ENCODE data around the gene LMAN2L. TPM values are rescaled to one million over a fixed set of nuclear protein-coding genes. Genes with fewer than 3 reads are reported as not detected.

LMAN2L gene
- total RNA-seq, 1 donor from 2014 or later, result 36.0 TPM

DNA sequence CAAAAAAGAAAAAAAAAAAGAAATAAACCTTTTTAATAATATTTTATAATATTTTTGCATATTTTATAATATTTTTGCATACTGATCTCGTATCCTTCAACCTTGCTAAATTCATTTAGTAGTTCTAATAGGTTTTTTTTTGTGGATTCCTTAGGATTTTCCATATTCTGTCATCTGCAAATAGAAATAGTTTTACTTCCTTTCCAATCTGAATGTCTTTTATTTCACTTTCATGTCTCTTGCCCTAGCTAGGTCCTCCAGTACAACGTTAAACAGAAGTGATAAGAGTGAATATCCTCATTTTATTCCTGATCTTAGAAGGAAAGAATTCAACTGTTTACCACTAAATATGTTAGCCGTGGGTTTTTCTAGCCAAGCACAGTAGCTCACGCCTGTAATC, 13.7 kb downstream of the LMAN2L start:
- DNase-seq (ENCODE audit: low spot score, unreplicated experiment), result no peak
- H3K4me3 Mint-ChIP-seq (ENCODE audit: low read depth), result no peak overlapping the region
- H3K4me1 Mint-ChIP-seq (ENCODE audit: low read depth), result no peaks in the 10 kb centered on the region
- TF ChIP-seq, protein P1, sequence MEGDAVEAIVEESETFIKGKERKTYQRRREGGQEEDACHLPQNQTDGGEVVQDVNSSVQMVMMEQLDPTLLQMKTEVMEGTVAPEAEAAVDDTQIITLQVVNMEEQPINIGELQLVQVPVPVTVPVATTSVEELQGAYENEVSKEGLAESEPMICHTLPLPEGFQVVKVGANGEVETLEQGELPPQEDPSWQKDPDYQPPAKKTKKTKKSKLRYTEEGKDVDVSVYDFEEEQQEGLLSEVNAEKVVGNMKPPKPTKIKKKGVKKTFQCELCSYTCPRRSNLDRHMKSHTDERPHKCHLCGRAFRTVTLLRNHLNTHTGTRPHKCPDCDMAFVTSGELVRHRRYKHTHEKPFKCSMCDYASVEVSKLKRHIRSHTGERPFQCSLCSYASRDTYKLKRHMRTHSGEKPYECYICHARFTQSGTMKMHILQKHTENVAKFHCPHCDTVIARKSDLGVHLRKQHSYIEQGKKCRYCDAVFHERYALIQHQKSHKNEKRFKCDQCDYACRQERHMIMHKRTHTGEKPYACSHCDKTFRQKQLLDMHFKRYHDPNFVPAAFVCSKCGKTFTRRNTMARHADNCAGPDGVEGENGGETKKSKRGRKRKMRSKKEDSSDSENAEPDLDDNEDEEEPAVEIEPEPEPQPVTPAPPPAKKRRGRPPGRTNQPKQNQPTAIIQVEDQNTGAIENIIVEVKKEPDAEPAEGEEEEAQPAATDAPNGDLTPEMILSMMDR (IDR thresholded peaks at IDR 0.05; ENCODE audit: unreplicated experiment), result no peak
- H3K27me3 Mint-ChIP-seq, result no peaks in the 10 kb centered on the region
- H3K36me3 Mint-ChIP-seq (ENCODE audit: insufficient read depth), result peaks cover 23% of the 10 kb centered on the region
- H3K9me3 Mint-ChIP-seq (ENCODE audit: low read depth), result no peaks in the 10 kb centered on the region
- no peak overlapping the region for H3K27ac Mint-ChIP-seq

GRCh38 chr2:96716388-96716787, 23.5 kb downstream of the LMAN2L start:
- H3K4me3 Mint-ChIP-seq (ENCODE audit: low read depth), result no peak overlapping the region
- no peaks in the 10 kb centered on the region for H3K4me1 Mint-ChIP-seq (ENCODE audit: low read depth)
- H3K27me3 Mint-ChIP-seq, result no peaks in the 10 kb centered on the region
- TF ChIP-seq, protein P1 (IDR thresholded peaks at IDR 0.05; ENCODE audit: unreplicated experiment), result no peak
- no peak overlapping the region for H3K27ac Mint-ChIP-seq
- no peak for DNase-seq (ENCODE audit: low spot score, unreplicated experiment)
- H3K9me3 Mint-ChIP-seq (ENCODE audit: low read depth), result no peaks in the 10 kb centered on the region
- peaks cover 30% of the 10 kb centered on the region for H3K36me3 Mint-ChIP-seq (ENCODE audit: insufficient read depth)

GRCh38 chr2:96715658-96716057, 24.2 kb downstream of the LMAN2L start:
- Mint-ChIP-seq H3K27ac (no peak overlapping the region), H3K36me3 (ENCODE audit: insufficient read depth) (peaks cover 34% of the 10 kb centered on the region), H3K4me1 (ENCODE audit: low read depth) (peaks cover 2% of the 10 kb centered on the region), H3K4me3 (ENCODE audit: low read depth) (no peak overlapping the region), H3K9me3 (ENCODE audit: low read depth) (no peaks in the 10 kb centered on the region), H3K27me3 (no peaks in the 10 kb centered on the region)
- TF ChIP-seq, protein P1 (IDR thresholded peaks at IDR 0.05; ENCODE audit: unreplicated experiment), result no peak
- no peak for DNase-seq (ENCODE audit: low spot score, unreplicated experiment)

DNA sequence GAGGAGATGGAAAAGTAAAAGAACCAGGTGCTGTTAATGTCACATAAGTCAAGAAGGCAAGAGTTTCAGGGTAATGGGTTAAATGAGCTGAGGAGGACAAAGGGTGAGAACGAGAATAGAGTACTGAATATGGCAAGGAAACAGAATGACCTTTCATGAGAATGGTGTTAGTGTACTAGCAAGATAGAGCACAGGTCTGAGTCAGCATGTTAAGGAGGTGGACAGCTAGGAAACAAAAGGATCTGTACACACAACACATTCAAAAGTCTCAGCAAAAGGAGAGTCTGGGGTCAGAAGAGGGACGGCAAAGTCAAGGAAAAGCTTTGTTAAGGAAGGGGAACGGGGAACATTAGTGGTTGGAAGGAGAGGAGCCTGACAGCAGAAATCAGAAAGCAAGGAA, 28.9 kb downstream of the LMAN2L start:
- Mint-ChIP-seq H3K36me3 (ENCODE audit: insufficient read depth) (peaks cover 55% of the 10 kb centered on the region), H3K9me3 (ENCODE audit: low read depth) (peaks cover 4% of the 10 kb centered on the region), H3K27ac (no peak overlapping the region), H3K4me1 (ENCODE audit: low read depth) (peaks cover 2% of the 10 kb centered on the region), H3K27me3 (no peaks in the 10 kb centered on the region), H3K4me3 (ENCODE audit: low read depth) (no peak overlapping the region)
- DNase-seq (ENCODE audit: low spot score, unreplicated experiment), result no peak
- TF ChIP-seq, protein P1 (IDR thresholded peaks at IDR 0.05; ENCODE audit: unreplicated experiment), result no peak

DNA sequence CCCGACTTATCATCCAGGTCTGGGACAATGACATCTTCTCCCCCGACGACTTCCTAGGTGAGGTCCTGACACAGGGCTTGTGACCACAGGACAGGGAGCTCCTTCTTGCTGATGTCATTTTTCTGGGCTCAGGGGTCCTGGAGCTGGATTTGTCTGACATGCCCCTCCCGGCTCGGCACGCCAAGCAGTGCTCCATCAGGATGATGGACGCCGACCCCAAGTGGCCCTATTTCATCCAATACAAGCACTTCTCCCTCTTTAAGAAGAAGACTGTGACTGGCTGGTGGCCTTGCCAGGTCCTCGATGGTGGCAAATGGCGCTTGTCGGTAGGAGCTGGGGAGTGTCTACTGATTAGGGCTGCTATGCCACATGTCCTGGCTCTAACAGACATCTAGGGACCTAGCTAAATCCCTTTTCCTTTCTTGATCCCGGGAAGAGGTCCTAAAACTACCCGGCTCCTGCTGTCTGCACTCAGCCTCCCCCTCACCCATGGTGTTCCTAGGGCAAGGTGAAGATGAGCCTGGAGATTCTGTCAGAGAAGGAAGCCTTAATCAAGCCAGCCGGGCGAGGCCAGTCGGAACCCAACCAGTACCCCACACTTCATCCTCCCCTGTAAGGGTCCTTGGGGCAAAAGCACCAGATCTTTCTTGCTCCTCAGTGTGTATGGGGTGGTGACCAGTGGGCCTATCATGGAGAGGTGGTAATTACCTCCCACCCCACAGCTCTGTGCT, 36.7 kb downstream of the LMAN2L start:
- H3K4me1 Mint-ChIP-seq (ENCODE audit: low read depth), result no peaks in the 10 kb centered on the region
- no peak for DNase-seq (ENCODE audit: low spot score, unreplicated experiment)
- peaks cover 33% of the 10 kb centered on the region for H3K36me3 Mint-ChIP-seq (ENCODE audit: insufficient read depth)
- peak overlapping the region; percentile 33 for H3K27ac Mint-ChIP-seq
- H3K9me3 Mint-ChIP-seq (ENCODE audit: low read depth), result no peaks in the 10 kb centered on the region
- TF ChIP-seq, protein P1 (IDR thresholded peaks at IDR 0.05; ENCODE audit: unreplicated experiment), result no peak
- no peak overlapping the region for H3K4me3 Mint-ChIP-seq (ENCODE audit: low read depth)
- no peaks in the 10 kb centered on the region for H3K27me3 Mint-ChIP-seq
